ENCODE measurements around the gene AGPAT2. TPM values are rescaled to one million over a fixed set of nuclear protein-coding genes. Genes with fewer than 3 reads are reported as not detected.

Gene AGPAT2
- total RNA-seq, 1 donor: 30.0 TPM

DNA sequence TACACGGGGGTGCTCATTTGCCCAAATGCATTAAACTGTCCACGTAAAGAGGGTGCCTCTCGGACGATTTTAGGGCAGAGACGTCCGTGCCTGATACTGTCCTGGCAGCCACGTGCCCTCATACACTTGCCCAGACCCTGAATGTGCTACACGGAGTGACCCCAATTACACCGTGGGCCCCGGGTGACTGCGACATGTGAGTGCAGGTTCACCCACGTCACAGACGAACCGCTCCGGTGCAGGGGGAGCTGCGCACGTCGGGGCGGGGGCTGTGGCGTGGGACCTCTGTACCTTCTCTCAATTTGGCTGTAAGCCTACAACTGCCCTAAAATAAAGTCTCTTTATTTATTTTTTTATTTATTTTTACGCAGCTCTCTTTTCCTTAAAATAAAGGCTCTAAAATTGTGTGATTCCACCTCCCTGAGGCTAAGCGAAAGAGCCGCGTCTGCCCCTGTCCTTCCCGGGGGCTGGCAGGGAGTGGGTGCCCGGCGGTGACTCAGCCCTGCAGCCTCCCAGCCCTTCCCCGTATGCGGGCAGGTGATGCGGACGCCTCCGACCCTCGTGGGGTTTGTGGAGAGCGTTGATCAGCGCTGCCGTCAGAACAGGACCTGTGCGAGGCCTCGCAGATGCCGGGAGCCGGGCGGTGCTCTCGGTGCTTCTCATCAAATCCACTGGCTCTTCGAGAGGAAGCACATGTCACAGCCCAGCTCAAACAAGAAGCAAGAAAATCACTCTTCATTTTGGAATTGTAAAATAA is 33.8 kb downstream of the AGPAT2 start:
- Histone ChIP-seq H3K27ac (ENCODE audit: low read depth, low read length) (no peak overlapping the region), H3K36me3 (ENCODE audit: insufficient read depth, low read length) (no peaks in the 10 kb centered on the region), H3K79me2 (ENCODE audit: insufficient read depth, low read length) (no peaks in the 10 kb centered on the region), H3K4me3 (ENCODE audit: insufficient read depth, low read length) (no peak overlapping the region), H3K27me3 (ENCODE audit: insufficient read depth, low read length) (no peaks in the 10 kb centered on the region), H3K9me3 (ENCODE audit: low read depth, low read length) (no peaks in the 10 kb centered on the region), H3K4me1 (ENCODE audit: insufficient read depth, low read length) (no peaks in the 10 kb centered on the region), H2AFZ (ENCODE audit: low read length) (no peak overlapping the region), H3K4me2 (ENCODE audit: insufficient read depth, low read length) (no peak overlapping the region), H4K20me1 (ENCODE audit: insufficient read depth, low read length) (no peaks in the 10 kb centered on the region)
- DNase-seq (ENCODE audit: insufficient read length, low spot score, missing footprints): no peak
- TF ChIP-seq, protein P1, sequence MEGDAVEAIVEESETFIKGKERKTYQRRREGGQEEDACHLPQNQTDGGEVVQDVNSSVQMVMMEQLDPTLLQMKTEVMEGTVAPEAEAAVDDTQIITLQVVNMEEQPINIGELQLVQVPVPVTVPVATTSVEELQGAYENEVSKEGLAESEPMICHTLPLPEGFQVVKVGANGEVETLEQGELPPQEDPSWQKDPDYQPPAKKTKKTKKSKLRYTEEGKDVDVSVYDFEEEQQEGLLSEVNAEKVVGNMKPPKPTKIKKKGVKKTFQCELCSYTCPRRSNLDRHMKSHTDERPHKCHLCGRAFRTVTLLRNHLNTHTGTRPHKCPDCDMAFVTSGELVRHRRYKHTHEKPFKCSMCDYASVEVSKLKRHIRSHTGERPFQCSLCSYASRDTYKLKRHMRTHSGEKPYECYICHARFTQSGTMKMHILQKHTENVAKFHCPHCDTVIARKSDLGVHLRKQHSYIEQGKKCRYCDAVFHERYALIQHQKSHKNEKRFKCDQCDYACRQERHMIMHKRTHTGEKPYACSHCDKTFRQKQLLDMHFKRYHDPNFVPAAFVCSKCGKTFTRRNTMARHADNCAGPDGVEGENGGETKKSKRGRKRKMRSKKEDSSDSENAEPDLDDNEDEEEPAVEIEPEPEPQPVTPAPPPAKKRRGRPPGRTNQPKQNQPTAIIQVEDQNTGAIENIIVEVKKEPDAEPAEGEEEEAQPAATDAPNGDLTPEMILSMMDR (IDR thresholded peaks at IDR 0.05; ENCODE audit: extremely low read depth, low read depth, low read length): no peak

DNA sequence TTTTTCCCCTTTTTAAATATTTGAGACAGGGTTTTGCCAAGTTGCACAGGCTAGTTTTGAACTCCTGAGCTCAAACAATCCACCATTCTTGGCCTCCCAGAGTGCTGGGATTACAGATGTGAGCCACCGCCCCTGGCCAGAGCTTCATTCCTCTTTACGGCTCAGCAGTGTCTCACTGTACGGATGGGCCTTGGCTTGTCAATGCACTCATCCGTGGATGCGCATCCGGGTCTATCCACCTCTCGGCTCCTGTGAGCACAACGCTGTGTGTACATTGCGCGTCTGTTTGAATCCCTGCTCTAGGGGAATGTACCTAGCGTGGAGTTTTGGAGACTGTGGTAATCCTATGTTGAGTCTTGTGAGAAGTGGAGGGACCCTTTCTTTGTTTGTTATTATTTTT is 35.4 kb downstream of the AGPAT2 start:
- Histone ChIP-seq H3K27me3 (ENCODE audit: insufficient read depth, low read length) (no peaks in the 10 kb centered on the region), H4K20me1 (ENCODE audit: insufficient read depth, low read length) (no peaks in the 10 kb centered on the region), H3K27ac (ENCODE audit: low read depth, low read length) (no peak overlapping the region), H2AFZ (ENCODE audit: low read length) (no peak overlapping the region), H3K79me2 (ENCODE audit: insufficient read depth, low read length) (no peaks in the 10 kb centered on the region), H3K4me3 (ENCODE audit: insufficient read depth, low read length) (no peak overlapping the region), H3K4me2 (ENCODE audit: insufficient read depth, low read length) (no peak overlapping the region), H3K4me1 (ENCODE audit: insufficient read depth, low read length) (no peaks in the 10 kb centered on the region), H3K36me3 (ENCODE audit: insufficient read depth, low read length) (no peaks in the 10 kb centered on the region), H3K9me3 (ENCODE audit: low read depth, low read length) (no peaks in the 10 kb centered on the region)
- TF ChIP-seq, protein P1 (IDR thresholded peaks at IDR 0.05; ENCODE audit: extremely low read depth, low read depth, low read length): no peak
- no peak for DNase-seq (ENCODE audit: insufficient read length, low spot score, missing footprints)

DNA sequence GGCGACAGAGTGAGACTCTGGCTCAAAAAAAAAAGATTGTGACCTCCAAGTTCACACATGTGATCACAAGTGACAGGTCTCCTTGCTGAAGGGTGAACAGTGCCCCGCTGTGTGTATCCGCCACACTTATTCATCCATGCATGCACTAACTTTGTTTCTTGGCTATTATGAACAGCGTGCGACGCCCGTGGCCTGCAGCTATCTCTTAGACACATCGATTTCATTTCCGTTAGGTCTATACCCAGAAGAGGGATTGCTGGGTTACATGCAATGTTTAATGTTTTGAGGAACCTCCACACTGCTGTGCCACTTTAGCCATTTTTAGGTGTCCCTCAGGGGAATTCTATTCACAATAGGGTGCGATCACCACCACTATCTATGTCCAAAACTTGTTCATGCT is 36.6 kb downstream of the AGPAT2 start:
- H3K4me1 ChIP-seq (ENCODE audit: insufficient read depth, low read length): no peaks in the 10 kb centered on the region

DNA sequence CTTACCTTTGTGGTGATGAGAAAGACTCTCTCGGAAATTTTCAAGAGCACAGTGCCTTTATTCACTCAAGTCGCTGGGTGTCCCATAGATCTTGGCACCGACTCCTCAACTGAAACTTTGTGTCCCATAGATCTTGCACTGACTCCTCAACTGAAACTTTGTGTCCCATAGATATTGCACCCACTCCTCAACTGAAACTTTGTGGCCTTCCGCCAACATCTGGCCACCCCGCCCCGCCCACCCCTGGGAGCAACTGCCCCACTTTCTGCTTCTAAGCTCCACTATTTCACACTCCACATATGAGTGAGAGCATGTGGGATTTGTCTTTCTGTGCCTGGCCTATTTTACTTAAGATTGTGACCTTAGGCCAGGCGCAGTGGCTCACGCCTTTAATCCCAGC is 37.2 kb downstream of the AGPAT2 start:
- Histone ChIP-seq H2AFZ (ENCODE audit: low read length) (no peak overlapping the region), H3K27ac (ENCODE audit: low read depth, low read length) (no peak overlapping the region), H3K27me3 (ENCODE audit: insufficient read depth, low read length) (no peaks in the 10 kb centered on the region), H3K36me3 (ENCODE audit: insufficient read depth, low read length) (no peaks in the 10 kb centered on the region), H3K4me1 (ENCODE audit: insufficient read depth, low read length) (no peaks in the 10 kb centered on the region), H3K9me3 (ENCODE audit: low read depth, low read length) (no peaks in the 10 kb centered on the region), H3K4me2 (ENCODE audit: insufficient read depth, low read length) (no peak overlapping the region), H3K79me2 (ENCODE audit: insufficient read depth, low read length) (no peaks in the 10 kb centered on the region), H4K20me1 (ENCODE audit: insufficient read depth, low read length) (no peaks in the 10 kb centered on the region), H3K4me3 (ENCODE audit: insufficient read depth, low read length) (no peak overlapping the region)
- TF ChIP-seq, protein P1 (IDR thresholded peaks at IDR 0.05; ENCODE audit: extremely low read depth, low read depth, low read length): no peak
- no peak for DNase-seq (ENCODE audit: insufficient read length, low spot score, missing footprints)

More for the DNA sequence above, 36.6 kb downstream of the AGPAT2 start:
- Histone ChIP-seq H3K4me3 (ENCODE audit: insufficient read depth, low read length) (no peak overlapping the region), H2AFZ (ENCODE audit: low read length) (no peak overlapping the region), H3K27ac (ENCODE audit: low read depth, low read length) (no peak overlapping the region), H3K9me3 (ENCODE audit: low read depth, low read length) (no peaks in the 10 kb centered on the region), H3K27me3 (ENCODE audit: insufficient read depth, low read length) (no peaks in the 10 kb centered on the region), H3K36me3 (ENCODE audit: insufficient read depth, low read length) (no peaks in the 10 kb centered on the region), H3K79me2 (ENCODE audit: insufficient read depth, low read length) (no peaks in the 10 kb centered on the region), H3K4me2 (ENCODE audit: insufficient read depth, low read length) (no peak overlapping the region), H4K20me1 (ENCODE audit: insufficient read depth, low read length) (no peaks in the 10 kb centered on the region)
- TF ChIP-seq, protein P1 (IDR thresholded peaks at IDR 0.05; ENCODE audit: extremely low read depth, low read depth, low read length): no peak
- no peak for DNase-seq (ENCODE audit: insufficient read length, low spot score, missing footprints)
